Urinary bladder (tissue), 4 donors: ENCODE data around the gene PEAK3. TPM values are rescaled to one million over a fixed set of nuclear protein-coding genes. Genes with fewer than 3 reads are reported as not detected.

ENCODE experiments used
- DNase-seq: peaks from one replicate; pipeline ENCODE4 v3.0.0-alpha.2; 2015; ENCODE audit errors: extremely low spot score
- H3K27ac ChIP-seq: one replicate; pipeline ENCODE4 v1.5.1; 2013; ENCODE audit warnings: low read depth, mild to moderate bottlenecking, moderate library complexity
- H3K36me3 ChIP-seq: one replicate; pipeline ENCODE4 v1.6.1; 2013; ENCODE audit warnings: mild to moderate bottlenecking, moderate library complexity; ENCODE audit not compliant: insufficient read depth
- H3K4me1 ChIP-seq: one replicate; pipeline ENCODE4 v1.6.1; 2013; ENCODE audit warnings: mild to moderate bottlenecking, moderate library complexity; ENCODE audit not compliant: insufficient read depth
- H3K4me3 ChIP-seq: one replicate; pipeline ENCODE4 v1.5.1; 2013; ENCODE audit warnings: low read depth, low read length
- WGBS: extraction: QIAGEN DNeasy Blood & Tissue Kit; methylation state at CpG from one replicate; pipeline ENCODE4 v1.1.7; 2013; 5-methylcytosine and 5-hydroxymethylcytosine counted together
- polyA plus RNA-seq: library from polyadenylated mRNA; stranded (reverse); fragments of 200-250 nt; gene quantifications from one replicate; pipeline ENCODE4 v1.2.3, GENCODE V29; 2013
- total RNA-seq: library from RNA; depleted of rRNA; stranded (reverse); fragments of >200 nt; gene quantifications from one replicate; pipeline ENCODE4 v1.2.3, GENCODE V29; 2014
- donor health status: healthy with polysubstance abuse.
- donor health status: healthy.

PEAK3 gene
- total and polyA plus RNA-seq, 2 donors: 0.58 TPM; not detected in 1

- Histone ChIP-seq H3K4me1 (peaks cover 2% of the 10 kb centered on the region), H3K4me3 (no peak overlapping the region), H3K36me3 (peaks cover 13% of the 10 kb centered on the region), H3K27ac (no peak overlapping the region)
- 85% methylated on average over 12 of the region's 12 CpGs for WGBS
- DNase-seq: no peak
Measured at GRCh38 chr19:2242092-2242537, 39.9 kb downstream of the PEAK3 start.

GRCh38 chr19:2240881-2241760, 40.9 kb downstream of the PEAK3 start:
- Histone ChIP-seq H3K4me3 (no peak overlapping the region), H3K36me3 (peaks cover 11% of the 10 kb centered on the region), H3K4me1 (peaks cover 2% of the 10 kb centered on the region), H3K27ac (no peak overlapping the region)
- DNase-seq: no peak
- 72% methylated on average over 41 of the region's 41 CpGs for WGBS

GRCh38 chr19:2239771-2240770, 41.9 kb downstream of the PEAK3 start:
- H3K27ac ChIP-seq: no peak overlapping the region
- peak overlapping the region; percentile 8 for H3K4me3 ChIP-seq
- H3K36me3 ChIP-seq: peaks cover 5% of the 10 kb centered on the region
- 34% methylated on average over 34 of the region's 34 CpGs for WGBS
- peaks cover 2% of the 10 kb centered on the region for H3K4me1 ChIP-seq
- DNase-seq: no peak

- no peak overlapping the region for H3K4me3 ChIP-seq
- peaks cover 1% of the 10 kb centered on the region for H3K36me3 ChIP-seq
- DNase-seq: no peak
- H3K4me1 ChIP-seq: peaks cover 2% of the 10 kb centered on the region
- no peak overlapping the region for H3K27ac ChIP-seq
- WGBS: 67% methylated on average over 10 of the region's 10 CpGs
Measured at GRCh38 chr19:2239173-2239572, 42.8 kb downstream of the PEAK3 start.

DNA sequence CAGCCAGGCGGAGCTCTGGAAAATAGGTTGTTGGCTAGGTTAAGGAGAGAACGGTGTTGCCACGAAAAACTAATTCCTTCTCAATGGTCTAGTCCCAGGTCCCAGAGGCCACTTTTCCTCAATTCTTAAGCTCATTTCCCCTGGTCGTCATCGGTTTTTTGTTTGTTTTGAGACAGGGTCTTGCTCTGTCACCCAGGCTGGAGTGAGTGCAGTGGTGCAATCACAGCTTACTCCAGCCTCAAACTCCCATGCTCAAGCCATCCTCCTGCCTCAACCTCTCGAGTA, 44.2 kb downstream of the PEAK3 start:
- H3K4me1 ChIP-seq: peaks cover 2% of the 10 kb centered on the region
- no peak overlapping the region for H3K4me3 ChIP-seq
- no peaks in the 10 kb centered on the region for H3K36me3 ChIP-seq
- no peak overlapping the region for H3K27ac ChIP-seq
- no peak for DNase-seq
- WGBS: 81% methylated on average over 6 of the region's 6 CpGs

DNA sequence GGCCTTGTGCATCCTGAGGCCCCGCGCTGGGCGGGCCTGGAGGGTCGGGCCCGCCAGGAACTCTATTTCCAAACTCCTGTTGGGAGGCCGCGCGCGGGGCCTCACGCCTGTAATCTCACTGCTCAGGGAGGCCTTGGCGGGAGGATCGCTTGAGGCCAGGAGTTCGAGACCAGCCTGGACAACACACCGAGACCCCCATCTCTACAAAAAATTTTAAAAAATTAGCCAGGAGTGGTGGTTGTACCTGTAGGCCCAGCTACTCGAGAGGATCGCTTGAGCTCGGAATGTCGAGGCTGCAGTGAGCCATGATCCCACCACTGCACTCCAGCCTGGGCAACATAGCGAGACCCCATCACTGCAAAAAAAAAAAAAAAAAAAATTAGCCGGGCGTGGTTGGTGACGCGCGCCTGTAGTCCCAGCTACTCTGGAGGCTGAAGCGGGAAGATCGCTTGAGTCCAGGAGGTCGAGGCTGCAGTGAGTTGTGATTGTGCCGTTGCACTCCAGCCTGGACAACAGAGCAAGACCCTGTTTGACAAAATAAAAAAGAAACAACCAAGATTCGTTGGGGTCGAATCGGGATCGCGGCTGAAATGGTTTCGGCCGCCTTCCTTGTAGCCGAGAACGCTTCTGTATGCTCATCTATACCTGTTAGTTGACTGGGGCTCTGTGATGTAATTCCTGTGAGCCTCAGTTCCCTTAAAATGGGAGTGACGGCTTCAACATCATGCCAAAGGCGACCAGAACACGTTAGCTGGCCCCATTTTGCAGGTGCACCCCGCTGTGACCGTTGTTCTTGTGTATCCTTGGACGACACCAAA, 44.7 kb downstream of the PEAK3 start:
- DNase-seq: no peak
- Histone ChIP-seq H3K36me3 (no peaks in the 10 kb centered on the region), H3K27ac (peak overlapping the region; percentile 98), H3K4me3 (peak overlapping the region; percentile 67), H3K4me1 (peaks cover 2% of the 10 kb centered on the region)
- 44% methylated on average over 43 of the region's 43 CpGs for WGBS

GRCh38 chr19:2236314-2237050, 45.5 kb downstream of the PEAK3 start, which contains the start of the genes PLEKHJ1 and SF3A2:
PLEKHJ1 (minus strand) TSS chr19:2236329; CDS start chr19:2236248, 81 bp downstream.
SF3A2 (plus strand) TSS chr19:2236824; CDS start chr19:2243419, 6,595 bp downstream.
- Histone ChIP-seq H3K36me3 (no peaks in the 10 kb centered on the region), H3K4me1 (peaks cover 2% of the 10 kb centered on the region), H3K27ac (peak within 1 kb of the TSS; percentile 98), H3K4me3 (peak within 1 kb of the TSS; percentile 90)
- DNase-seq: peak; percentile 95
- WGBS: under 1% methylated on average over 80 of the region's 80 CpGs

GRCh38 chr19:2236064-2236313, 46.0 kb downstream of the PEAK3 start:
- peak overlapping the region; percentile 90 for H3K4me3 ChIP-seq
- peaks cover 2% of the 10 kb centered on the region for H3K4me1 ChIP-seq
- H3K27ac ChIP-seq: peak overlapping the region; percentile 65
- DNase-seq: no peak
- no peaks in the 10 kb centered on the region for H3K36me3 ChIP-seq
- under 1% methylated on average over 28 of the region's 28 CpGs for WGBS

- peak overlapping the region; percentile 65 for H3K27ac ChIP-seq
Measured at GRCh38 chr19:2235381-2236063, 46.5 kb downstream of the PEAK3 start.

DNA sequence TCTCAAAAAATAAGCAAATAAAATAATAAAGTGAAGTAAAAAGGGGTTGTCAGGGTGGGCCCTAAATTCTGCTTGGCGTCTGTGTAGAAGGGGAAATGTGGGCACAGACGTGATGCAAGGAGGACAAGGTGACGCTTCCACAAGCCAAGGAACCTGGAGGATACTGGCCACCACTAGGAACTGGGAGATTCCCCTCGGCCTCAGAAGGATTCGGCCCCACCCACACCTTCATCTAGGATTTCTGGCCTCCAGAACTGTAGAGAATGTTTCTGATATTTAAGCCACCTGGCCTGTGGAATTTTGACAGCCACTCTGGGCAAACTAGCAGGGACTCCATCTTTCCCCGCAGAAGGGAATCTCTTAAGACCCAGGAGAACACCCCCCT, 47.0 kb downstream of the PEAK3 start:
- peak overlapping the region; percentile 90 for H3K4me3 ChIP-seq
- H3K4me1 ChIP-seq: peaks cover 2% of the 10 kb centered on the region
- WGBS: 50% methylated on average over 6 of the region's 6 CpGs
- H3K36me3 ChIP-seq: no peaks in the 10 kb centered on the region
- no peak overlapping the region for H3K27ac ChIP-seq
- DNase-seq: no peak

More at GRCh38 chr19:2235381-2236063, 46.5 kb downstream of the PEAK3 start:
- WGBS: under 1% methylated on average over 48 of the region's 48 CpGs
- Histone ChIP-seq H3K4me1 (peaks cover 2% of the 10 kb centered on the region), H3K4me3 (peak overlapping the region; percentile 90), H3K36me3 (no peaks in the 10 kb centered on the region)
- DNase-seq: no peak

GRCh38 chr19:2233601-2234280, 48.2 kb downstream of the PEAK3 start:
- Histone ChIP-seq H3K4me3 (no peak overlapping the region), H3K27ac (no peak overlapping the region), H3K4me1 (no peaks in the 10 kb centered on the region), H3K36me3 (no peaks in the 10 kb centered on the region)
- DNase-seq: no peak
- 91% methylated on average over 25 of the region's 25 CpGs for WGBS
